GM19455 (cell line): ENCODE results near the gene PPP2R2B.

ENCODE experiments used
- ATAC-seq: cut with Tn5 transposase; IDR thresholded peaks from one replicate; pipeline ENCODE4 v1.9.1; 2021; ENCODE audit not compliant: unreplicated experiment

The PPP2R2B gene

DNA sequence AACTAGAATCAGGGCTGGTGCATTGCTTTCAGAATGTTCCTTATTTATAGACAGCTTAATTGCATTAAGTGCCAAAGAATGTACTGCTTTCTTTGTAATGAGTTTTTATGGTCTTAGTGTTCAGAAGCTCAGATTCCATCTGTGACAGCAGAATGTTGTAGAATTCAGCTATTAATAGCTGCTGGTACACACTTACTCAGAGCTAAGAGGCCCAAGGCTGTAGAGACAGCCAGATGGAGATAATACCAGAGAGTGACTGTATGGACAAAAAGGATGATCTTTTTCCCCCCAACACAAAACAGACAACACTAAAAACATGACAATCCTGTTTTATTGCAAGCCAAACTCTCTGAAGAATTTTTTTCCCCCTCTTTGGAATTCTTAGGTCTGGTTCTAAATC is 50.2 kb downstream of the PPP2R2B start:
- ATAC-seq: no peak

GRCh38 chr5:146827901-146828300 is 50.7 kb downstream of the PPP2R2B start:
- no peak for ATAC-seq

DNA sequence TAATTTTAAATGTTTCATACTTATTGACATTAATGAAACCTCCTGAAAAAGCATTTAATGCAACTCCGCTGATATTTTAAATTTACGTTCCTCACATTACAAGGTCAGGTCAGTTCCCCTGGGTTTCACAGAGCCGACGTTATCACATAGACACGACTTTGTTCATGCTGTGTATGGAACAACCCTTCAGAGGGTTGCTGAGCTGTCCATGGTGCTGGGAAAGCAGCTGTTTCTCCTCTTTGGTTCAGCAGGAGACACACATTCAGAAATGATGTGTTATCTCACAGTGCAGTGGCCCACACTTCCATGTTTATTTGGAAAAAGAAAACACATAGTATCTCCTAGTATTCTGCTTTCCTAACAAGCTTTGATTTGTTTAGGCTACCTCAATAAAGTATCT is 53.5 kb downstream of the PPP2R2B start:
- no peak for ATAC-seq

DNA sequence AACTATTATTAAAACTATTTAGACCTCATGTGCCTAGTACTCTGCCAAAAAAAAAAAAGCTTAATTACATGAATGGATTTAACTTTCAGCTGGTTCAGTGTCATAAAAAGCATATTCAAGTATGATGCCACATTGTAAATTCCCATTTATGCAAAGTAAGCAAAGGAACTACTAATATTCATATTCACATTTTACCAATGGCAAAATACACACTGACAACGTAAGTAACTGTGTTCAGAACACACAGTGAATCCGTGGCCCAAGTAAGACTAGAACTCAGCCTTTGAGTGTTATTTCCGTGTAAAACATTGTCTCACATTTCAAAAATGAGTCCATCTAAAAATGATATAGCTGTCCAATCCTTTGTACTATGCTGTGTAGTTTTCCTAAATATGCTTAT is 56.8 kb downstream of the PPP2R2B start:
- no peak for ATAC-seq

- ATAC-seq: no peak
Observed at GRCh38 chr5:146820987-146821386, 57.6 kb downstream of the PPP2R2B start.

- no peak for ATAC-seq
Observed at GRCh38 chr5:146818822-146819221, 59.7 kb downstream of the PPP2R2B start.

DNA sequence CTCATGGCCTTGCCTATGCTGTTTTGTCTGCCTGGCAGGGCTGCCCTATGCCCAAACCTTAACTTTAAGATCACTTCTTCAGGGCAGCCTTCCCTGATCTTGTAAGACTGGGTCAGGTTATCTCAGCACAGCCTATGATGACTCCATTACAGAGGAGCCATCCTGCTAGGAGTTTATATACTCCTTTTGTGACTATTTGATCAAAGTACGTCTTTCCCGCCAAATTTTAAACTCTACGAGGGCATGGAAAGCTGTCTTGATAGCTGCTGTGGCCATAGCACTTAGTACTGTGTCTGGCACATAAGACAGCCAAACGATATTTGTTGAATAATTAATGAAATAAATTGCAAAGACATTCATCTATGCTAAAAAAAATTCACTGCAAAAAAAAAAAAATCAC is 60.6 kb downstream of the PPP2R2B start:
- ATAC-seq: no peak

GRCh38 chr5:146816775-146817387 is 61.7 kb downstream of the PPP2R2B start:
- no peak for ATAC-seq

DNA sequence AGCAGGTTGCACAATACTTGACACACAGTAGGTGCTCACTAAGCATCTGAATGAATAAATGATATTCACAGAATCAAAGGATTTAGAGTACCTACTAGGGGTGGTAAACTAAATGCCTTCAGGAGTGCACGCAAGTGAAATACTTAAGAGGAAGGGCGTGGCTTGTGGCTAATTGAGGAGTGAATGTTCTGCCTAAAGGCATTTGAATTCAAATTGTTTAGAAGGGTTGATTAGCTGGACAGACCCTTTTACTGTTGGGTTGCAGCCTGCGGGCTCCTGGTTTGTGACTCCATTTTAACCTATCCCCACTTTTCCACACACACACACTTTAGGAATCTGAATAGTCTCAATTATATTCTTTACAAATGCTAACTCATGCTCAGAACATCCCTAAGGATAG is 63.1 kb downstream of the PPP2R2B start:
- ATAC-seq: no peak

- no peak for ATAC-seq
Observed at GRCh38 chr5:146813346-146814157, 65.0 kb downstream of the PPP2R2B start.

DNA sequence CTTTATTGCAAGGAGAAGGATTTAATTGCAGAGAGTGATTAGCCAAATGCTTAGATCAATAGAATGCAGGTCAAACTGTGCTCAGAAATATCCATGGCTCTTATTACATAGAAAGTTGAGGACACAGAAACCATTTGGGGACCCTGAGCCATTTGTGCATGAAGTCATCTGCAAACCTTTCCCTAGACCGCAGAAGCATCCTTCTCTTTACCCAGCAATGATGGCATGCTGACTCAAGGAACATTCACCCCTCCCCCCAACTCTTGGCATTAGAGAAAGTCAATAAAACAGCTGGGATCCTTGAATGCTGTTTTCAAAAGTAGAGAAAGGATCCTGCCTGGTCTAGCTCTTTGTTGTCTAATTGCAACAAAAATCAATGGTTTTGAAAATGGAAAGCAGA is 73.5 kb downstream of the PPP2R2B start:
- ATAC-seq: no peak

GRCh38 chr5:146802945-146803522 is 75.5 kb downstream of the PPP2R2B start:
- ATAC-seq: no peak

DNA sequence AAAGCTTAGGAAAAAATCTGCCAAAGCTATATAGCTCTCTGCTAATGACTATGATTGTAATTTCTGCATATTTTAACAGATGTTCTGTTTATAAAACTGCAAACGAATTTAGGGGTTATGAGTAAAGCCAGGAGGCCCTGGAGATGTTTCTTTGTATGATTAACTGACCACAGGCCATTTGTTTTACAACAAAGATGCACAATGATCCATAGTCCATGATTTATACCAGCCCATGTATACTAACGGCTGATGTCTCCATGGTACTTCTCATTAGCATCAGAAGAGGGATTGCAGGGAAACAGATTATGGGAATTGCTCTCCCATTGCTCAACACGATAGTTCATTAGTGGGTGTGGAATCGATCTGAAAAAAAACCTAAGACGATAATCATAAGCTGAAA is 78.9 kb downstream of the PPP2R2B start:
- ATAC-seq: no peak

DNA sequence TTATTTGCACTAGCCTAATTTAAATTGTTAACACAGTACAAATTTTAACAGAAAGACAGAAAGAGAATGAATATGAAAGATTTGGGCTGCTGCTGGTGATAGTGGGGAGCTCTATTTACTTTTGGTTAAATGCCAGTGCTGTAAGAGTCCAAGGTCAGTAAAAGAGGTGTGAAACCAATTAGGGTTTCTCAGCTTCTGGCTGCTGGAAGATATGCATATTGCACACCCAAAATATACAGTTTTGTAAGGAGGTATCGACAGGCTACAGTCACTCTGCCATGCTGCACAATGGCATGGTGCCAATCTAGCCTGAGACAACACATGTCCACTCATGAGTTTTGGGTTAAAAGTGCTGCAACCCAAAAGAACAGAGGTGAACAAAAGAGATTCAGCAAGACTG is 79.3 kb downstream of the PPP2R2B start:
- no peak for ATAC-seq

GRCh38 chr5:146797658-146798057 is 80.9 kb downstream of the PPP2R2B start:
- no peak for ATAC-seq

DNA sequence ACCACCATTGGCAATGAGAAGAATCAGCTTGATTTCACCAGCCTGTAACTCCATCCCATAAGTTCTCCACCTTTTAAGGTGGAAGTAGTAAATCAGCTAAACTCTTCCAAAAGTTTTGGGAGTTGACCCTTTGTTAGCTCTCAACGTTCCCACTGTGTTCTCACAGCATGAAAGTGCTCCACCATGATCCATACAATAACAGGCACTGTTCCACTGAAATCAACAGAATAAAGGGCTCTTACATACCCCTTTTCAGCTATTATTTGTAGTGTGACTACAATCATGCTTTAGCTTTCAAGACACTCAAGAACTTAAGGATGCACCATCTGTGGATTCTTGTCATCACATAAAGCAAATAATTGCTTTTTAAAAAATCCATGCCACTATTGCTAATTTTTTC is 81.6 kb downstream of the PPP2R2B start:
- no peak for ATAC-seq

DNA sequence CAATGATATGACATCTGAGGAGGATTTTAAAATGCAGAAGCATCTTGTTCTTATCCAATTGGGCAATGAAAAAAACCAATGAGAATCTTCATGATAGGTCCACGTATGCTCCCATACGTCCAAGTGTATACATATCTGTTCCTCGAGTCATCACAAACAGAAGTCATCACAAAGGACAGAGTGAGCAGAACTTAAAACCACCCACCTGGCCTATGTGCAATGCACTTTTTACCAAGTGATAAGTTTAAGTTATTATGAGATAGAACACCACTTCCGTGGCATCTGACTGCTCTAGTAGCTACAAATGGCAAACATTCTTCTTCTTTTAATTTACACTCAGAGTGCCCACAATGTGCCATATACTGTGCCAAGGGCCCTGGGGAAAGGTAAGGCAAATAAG is 82.4 kb downstream of the PPP2R2B start:
- no peak for ATAC-seq

DNA sequence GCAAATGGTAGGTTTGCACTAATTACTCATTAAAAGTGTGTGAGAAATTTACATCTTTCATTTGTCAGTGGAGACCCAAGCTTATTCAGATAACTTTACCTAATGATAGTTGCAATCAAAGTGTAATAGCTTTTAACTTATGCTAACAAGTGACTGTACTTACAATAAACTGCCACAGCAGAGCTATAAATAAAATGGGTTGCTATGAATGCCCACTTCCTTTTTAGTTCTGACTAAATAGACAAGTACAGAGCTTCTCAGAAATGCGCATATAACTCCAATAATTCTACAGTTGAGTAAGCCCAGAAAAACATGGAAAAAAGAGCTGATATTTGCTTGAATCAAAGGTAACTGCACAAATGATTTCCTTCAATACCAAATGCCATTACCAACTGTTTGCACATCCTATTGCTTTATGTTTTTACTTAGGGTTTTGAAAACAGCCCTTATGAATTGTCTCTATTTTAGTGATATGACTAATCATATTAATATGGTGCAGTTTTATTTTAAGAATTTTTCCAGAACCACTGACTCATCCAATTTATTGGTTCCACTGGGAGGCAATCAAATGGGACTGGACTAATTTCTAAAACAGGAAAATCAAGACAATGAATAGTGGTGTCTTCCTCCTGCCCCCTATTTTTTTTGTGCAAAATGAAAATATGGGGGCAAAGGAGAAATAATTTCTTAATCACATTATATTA is 84.1 kb downstream of the PPP2R2B start:
- no peak for ATAC-seq

GRCh38 chr5:146793709-146794108 is 84.8 kb downstream of the PPP2R2B start:
- ATAC-seq: no peak

- no peak for ATAC-seq
Observed at GRCh38 chr5:146791471-146791870, 87.1 kb downstream of the PPP2R2B start.

DNA sequence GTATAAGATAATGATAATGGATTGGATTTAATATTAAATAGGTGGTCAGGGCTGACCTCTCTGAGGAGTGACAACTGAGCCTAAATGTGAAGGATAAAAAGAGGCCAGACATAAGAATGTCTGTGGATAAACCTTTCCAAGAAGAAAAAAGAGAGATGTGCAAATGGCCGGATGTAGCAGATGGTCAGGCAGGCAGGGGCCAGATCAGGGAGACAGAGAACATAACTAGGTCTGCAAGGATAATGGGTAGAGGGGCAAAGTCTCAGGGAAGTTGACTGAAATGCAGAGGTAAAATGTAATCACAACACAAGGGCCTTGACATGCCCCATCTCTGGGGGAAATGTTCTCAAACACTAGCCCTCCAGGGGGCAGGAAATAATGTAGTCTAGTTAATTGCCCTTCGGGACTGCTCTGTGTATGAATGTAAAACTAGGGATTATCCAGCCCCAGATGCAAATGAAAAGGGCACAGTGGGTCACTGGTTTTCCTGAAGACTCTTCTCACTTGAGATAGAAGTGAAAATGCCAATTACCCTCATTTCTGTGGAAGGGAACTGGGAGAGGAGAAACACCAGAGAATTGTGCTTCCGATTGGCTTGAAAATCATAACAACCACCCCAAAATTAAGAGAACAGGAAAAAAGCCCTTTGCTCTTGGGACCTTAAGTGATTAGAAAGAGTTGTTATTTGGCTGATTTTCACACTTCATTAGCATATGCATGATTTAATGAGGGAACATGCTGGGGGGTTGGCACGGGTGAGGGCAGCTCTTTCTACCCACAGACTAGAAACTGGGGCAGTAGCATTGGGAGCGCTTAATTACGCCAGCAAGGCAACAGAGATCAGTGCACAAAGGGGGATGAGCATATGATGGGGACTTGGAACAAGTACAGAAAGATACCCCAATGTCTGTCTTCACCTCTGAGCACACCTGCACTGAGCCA is 88.6 kb downstream of the PPP2R2B start:
- ATAC-seq: no peak
